ENCODE results near the gene NEURL4.

- peak in 1 of 4 experiments; percentile 11 for TF ChIP-seq CTCF (IDR thresholded peaks at IDR 0.05)
- no peak for TF ChIP-seq POLR2A (IDR thresholded peaks at IDR 0.05)
- TF ChIP-seq POLR2AphosphoS5 (IDR thresholded peaks at IDR 0.05), result no peak
Observed at GRCh38 chr17:7313088-7313889, 15.8 kb downstream of the NEURL4 start.

Data from prostate gland (tissue), 2 donors.